ENCODE results near the gene EXOC2. TPM values are rescaled to one million over a fixed set of nuclear protein-coding genes. Genes with fewer than 3 reads are reported as not detected.
A peak's percentile ranks its signal among the peaks of the same experiment; 100 is the strongest.

Gene EXOC2
- total RNA-seq, 1 donor from 2014 or later: 22.0 TPM

- peak; percentile 41 for TF ChIP-seq CTCF (conservative IDR thresholded peaks at IDR 0.05; ENCODE audit: low read depth, low read length)
- DNase-seq (ENCODE audit: low read depth): no peak
- H3K4me3 ChIP-seq (ENCODE audit: low read depth, low read length): no peak overlapping the region
These were observed 134.8 kb downstream of the EXOC2 start for GRCh38 chr6:558089-558488.

GRCh38 chr6:551829-552350 lies 141.0 kb downstream of the EXOC2 start:
- H3K4me3 ChIP-seq (ENCODE audit: low read depth, low read length): no peak overlapping the region
- no peak for TF ChIP-seq CTCF (conservative IDR thresholded peaks at IDR 0.05; ENCODE audit: low read depth, low read length)
- no peak for DNase-seq (ENCODE audit: low read depth)

GRCh38 chr6:551405-551804 lies 141.5 kb downstream of the EXOC2 start:
- peak; percentile 23 for TF ChIP-seq CTCF (conservative IDR thresholded peaks at IDR 0.05; ENCODE audit: low read depth, low read length)
- no peak overlapping the region for H3K4me3 ChIP-seq (ENCODE audit: low read depth, low read length)
- DNase-seq (ENCODE audit: low read depth): no peak

GRCh38 chr6:549906-550305 lies 143.0 kb downstream of the EXOC2 start:
- no peak for DNase-seq (ENCODE audit: low read depth)
- no peak for TF ChIP-seq CTCF (conservative IDR thresholded peaks at IDR 0.05; ENCODE audit: low read depth, low read length)
- H3K4me3 ChIP-seq (ENCODE audit: low read depth, low read length): no peak overlapping the region

GRCh38 chr6:548517-548916 lies 144.4 kb downstream of the EXOC2 start:
- TF ChIP-seq CTCF (conservative IDR thresholded peaks at IDR 0.05; ENCODE audit: low read depth, low read length): no peak
- no peak for DNase-seq (ENCODE audit: low read depth)

GRCh38 chr6:548091-548490 lies 144.8 kb downstream of the EXOC2 start:
- TF ChIP-seq CTCF (conservative IDR thresholded peaks at IDR 0.05; ENCODE audit: low read depth, low read length): no peak
- H3K4me3 ChIP-seq (ENCODE audit: low read depth, low read length): no peak overlapping the region
- no peak for DNase-seq (ENCODE audit: low read depth)

More at GRCh38 chr6:548517-548916, 144.4 kb downstream of the EXOC2 start:
- no peak overlapping the region for H3K4me3 ChIP-seq (ENCODE audit: low read depth, low read length)

- TF ChIP-seq CTCF (conservative IDR thresholded peaks at IDR 0.05; ENCODE audit: low read depth, low read length): no peak
- DNase-seq (ENCODE audit: low read depth): no peak
- no peak overlapping the region for H3K4me3 ChIP-seq (ENCODE audit: low read depth, low read length)
These were observed 152.4 kb downstream of the EXOC2 start for GRCh38 chr6:540490-540889.
